ENCODE results near the gene MSL3B.

The MSL3B gene

GRCh38 chr2:233856184-233856583 lies 12.0 kb downstream of the MSL3B start:
- no peak for TF ChIP-seq EZH2 (IDR thresholded peaks at IDR 0.05; ENCODE audit: insufficient read depth, low read length)
- TF ChIP-seq CTCF (IDR thresholded peaks at IDR 0.05; ENCODE audit: insufficient read depth, low read depth, low read length): no peak
- Histone ChIP-seq H3K4me1 (ENCODE audit: insufficient read depth, low read length) (peaks cover 8% of the 10 kb centered on the region), H3K79me2 (ENCODE audit: insufficient read depth, low read length) (peaks cover 32% of the 10 kb centered on the region), H3K4me3 (ENCODE audit: insufficient read depth, low read depth, low read length) (no peak overlapping the region), H3K27ac (ENCODE audit: low read depth, low read length) (no peak overlapping the region), H3K4me2 (ENCODE audit: low read length) (no peak overlapping the region), H4K20me1 (ENCODE audit: insufficient read depth, low read length) (no peaks in the 10 kb centered on the region), H2AFZ (ENCODE audit: low read depth, low read length) (no peak overlapping the region), H3K9me3 (ENCODE audit: insufficient read depth, low read depth, low read length) (no peaks in the 10 kb centered on the region), H3K9ac (ENCODE audit: low read length) (no peak overlapping the region), H3K36me3 (ENCODE audit: insufficient read depth, low read length) (no peaks in the 10 kb centered on the region), H3K27me3 (ENCODE audit: insufficient read depth, low read length) (no peaks in the 10 kb centered on the region)
- no peaks in the 10 kb centered on the region for H3K36me3 Mint-ChIP-seq (ENCODE audit: low read depth, unreplicated experiment)
- no peak for DNase-seq (ENCODE audit: low read depth)
- H3K9me3 Mint-ChIP-seq (ENCODE audit: unreplicated experiment): no peaks in the 10 kb centered on the region
- no peak overlapping the region for H3K4me3 Mint-ChIP-seq (ENCODE audit: unreplicated experiment)
- peaks cover 4% of the 10 kb centered on the region for H3K4me1 Mint-ChIP-seq (ENCODE audit: low read depth, unreplicated experiment)
- H3K27ac Mint-ChIP-seq (ENCODE audit: unreplicated experiment): no peak overlapping the region
- no peaks in the 10 kb centered on the region for H3K27me3 Mint-ChIP-seq (ENCODE audit: low read depth, unreplicated experiment)
- FAIRE-seq: no peak

GRCh38 chr2:233855345-233855744 lies 12.8 kb downstream of the MSL3B start:
- Histone ChIP-seq H2AFZ (ENCODE audit: low read depth, low read length) (no peak overlapping the region), H3K9ac (ENCODE audit: low read length) (peak overlapping the region; percentile 74), H4K20me1 (ENCODE audit: insufficient read depth, low read length) (no peaks in the 10 kb centered on the region), H3K9me3 (ENCODE audit: insufficient read depth, low read depth, low read length) (no peaks in the 10 kb centered on the region), H3K4me3 (ENCODE audit: insufficient read depth, low read depth, low read length) (no peak overlapping the region), H3K27ac (ENCODE audit: low read depth, low read length) (no peak overlapping the region), H3K27me3 (ENCODE audit: insufficient read depth, low read length) (no peaks in the 10 kb centered on the region), H3K36me3 (ENCODE audit: insufficient read depth, low read length) (no peaks in the 10 kb centered on the region), H3K4me1 (ENCODE audit: insufficient read depth, low read length) (peaks cover 8% of the 10 kb centered on the region), H3K4me2 (ENCODE audit: low read length) (peak overlapping the region; percentile 93), H3K79me2 (ENCODE audit: insufficient read depth, low read length) (peaks cover 40% of the 10 kb centered on the region)
- H3K9me3 Mint-ChIP-seq (ENCODE audit: unreplicated experiment): no peaks in the 10 kb centered on the region
- TF ChIP-seq EZH2 (IDR thresholded peaks at IDR 0.05; ENCODE audit: insufficient read depth, low read length) (no peak), CTCF (IDR thresholded peaks at IDR 0.05; ENCODE audit: insufficient read depth, low read depth, low read length) (no peak)
- H3K36me3 Mint-ChIP-seq (ENCODE audit: low read depth, unreplicated experiment): no peaks in the 10 kb centered on the region
- peak overlapping the region; percentile 70 for H3K4me3 Mint-ChIP-seq (ENCODE audit: unreplicated experiment)
- no peak for FAIRE-seq
- no peak overlapping the region for H3K27ac Mint-ChIP-seq (ENCODE audit: unreplicated experiment)
- H3K4me1 Mint-ChIP-seq (ENCODE audit: low read depth, unreplicated experiment): peaks cover 4% of the 10 kb centered on the region
- no peak for DNase-seq (ENCODE audit: low read depth)
- H3K27me3 Mint-ChIP-seq (ENCODE audit: low read depth, unreplicated experiment): no peaks in the 10 kb centered on the region

GRCh38 chr2:233854241-233854981 lies 13.8 kb downstream of the MSL3B start, which contains the start of gene HJURP:
Gene HJURP (minus strand): TSS chr2:233854535. CDS start chr2:233854500, 35 bp downstream.
- peak within 1 kb of the TSS; percentile 91 for H3K27ac Mint-ChIP-seq (ENCODE audit: unreplicated experiment)
- no peak for FAIRE-seq
- peak within 1 kb of the TSS; percentile 85 for H2AFZ ChIP-seq (ENCODE audit: low read depth, low read length)
- peak; percentile 92 for DNase-seq (ENCODE audit: low read depth)
- H3K4me3 ChIP-seq (ENCODE audit: insufficient read depth, low read depth, low read length): peak within 1 kb of the TSS; percentile 77
- peaks cover under 1% of the 10 kb centered on the region for H3K36me3 ChIP-seq (ENCODE audit: insufficient read depth, low read length)
- no peaks in the 10 kb centered on the region for H4K20me1 ChIP-seq (ENCODE audit: insufficient read depth, low read length)
- peaks cover 49% of the 10 kb centered on the region for H3K79me2 ChIP-seq (ENCODE audit: insufficient read depth, low read length)
- H3K27ac ChIP-seq (ENCODE audit: low read depth, low read length): peak within 1 kb of the TSS; percentile 67
- H3K4me1 ChIP-seq (ENCODE audit: insufficient read depth, low read length): peaks cover 8% of the 10 kb centered on the region
- H3K9me3 Mint-ChIP-seq (ENCODE audit: unreplicated experiment): no peaks in the 10 kb centered on the region
- peak within 1 kb of the TSS; percentile 87 for H3K9ac ChIP-seq (ENCODE audit: low read length)
- peaks cover 4% of the 10 kb centered on the region for H3K4me1 Mint-ChIP-seq (ENCODE audit: low read depth, unreplicated experiment)
- no peak for TF ChIP-seq EZH2 (IDR thresholded peaks at IDR 0.05; ENCODE audit: insufficient read depth, low read length)
- no peak for TF ChIP-seq CTCF (IDR thresholded peaks at IDR 0.05; ENCODE audit: insufficient read depth, low read depth, low read length)
- peak within 1 kb of the TSS; percentile 99 for H3K4me3 Mint-ChIP-seq (ENCODE audit: unreplicated experiment)
- H3K4me2 ChIP-seq (ENCODE audit: low read length): peak within 1 kb of the TSS; percentile 93
- no peaks in the 10 kb centered on the region for H3K36me3 Mint-ChIP-seq (ENCODE audit: low read depth, unreplicated experiment)
- no peaks in the 10 kb centered on the region for H3K9me3 ChIP-seq (ENCODE audit: insufficient read depth, low read depth, low read length)
- no peaks in the 10 kb centered on the region for H3K27me3 ChIP-seq (ENCODE audit: insufficient read depth, low read length)
- H3K27me3 Mint-ChIP-seq (ENCODE audit: low read depth, unreplicated experiment): no peaks in the 10 kb centered on the region
